Ovary (tissue), 9 donors: ENCODE data around the gene GPR25. TPM values are rescaled to one million over a fixed set of nuclear protein-coding genes. Genes with fewer than 3 reads are reported as not detected.

Experiments
- DNase-seq, 5 donors: peaks; one replicate each; pipeline ENCODE4 v3.0.0-alpha.2; 2019 to 2020
- H3K27ac ChIP-seq, 2 donors: fragments of 200-600 bp; one replicate each; pipeline versions ENCODE4 v1.5.1 to v1.8.0; 2019 to 2022
- H3K27me3 ChIP-seq: fragments of 200-600 bp; one replicate; pipeline ENCODE4 v1.8.0; 2022
- H3K36me3 ChIP-seq: fragments of 200-600 bp; sonication (generic); one replicate; pipeline ENCODE4 v1.5.1; 2019
- H3K4me1 ChIP-seq: one replicate; pipeline ENCODE4 v1.8.1; 2013; ENCODE audit warnings: mild to moderate bottlenecking, moderate library complexity; ENCODE audit not compliant: insufficient read depth
- H3K4me3 ChIP-seq: fragments of 200-600 bp; sonication (generic); one replicate; pipeline ENCODE4 v1.5.1; 2017
- H3K9me3 ChIP-seq, 2 donors: fragments of 200-600 bp in 1 of 2; sonication (generic) in 1 of 2; one replicate each; pipeline versions ENCODE4 v1.5.1 to v1.8.1; 2013 to 2019; ENCODE audit warnings: mild to moderate bottlenecking in 1 of 2, moderate library complexity in 1 of 2
- CTCF ChIP-seq, 3 donors: fragments of 450-650 bp in 2 of 3; fragments of 200-600 bp in 1 of 3; IDR thresholded peaks; one replicate each; pipeline versions ENCODE4 v1.5.1 to v1.8.0; 2016 to 2022; ENCODE audit warnings: antibody characterized with exemption in 3 of 3, mild to moderate bottlenecking in 1 of 3
- EP300 ChIP-seq: sonication (generic); formaldehyde crosslinking; IDR thresholded peaks from one replicate; pipeline ENCODE4 v1.6.1; 2017; ENCODE audit warnings: antibody characterized with exemption
- POLR2A ChIP-seq: fragments of 450-650 bp; IDR thresholded peaks from one replicate; pipeline ENCODE4 v1.6.1; 2017; ENCODE audit warnings: antibody characterized with exemption, mild to moderate bottlenecking, moderate library complexity
- WGBS, 3 donors: extraction: QIAGEN DNeasy Blood & Tissue Kit in 1 of 3; methylation state at CpG; one replicate each; pipeline versions ENCODE4 v1.1.5 to v1.1.7; 2013 to 2017; 5-methylcytosine and 5-hydroxymethylcytosine counted together
- intact Hi-C, 4 donors: fragments of 100-400 bp; cut with DNase I; formaldehyde crosslinking; loops; one replicate each; pipeline versions ENCODE4 v1.11.0 to v1.15.1; 2022 to 2023
- polyA plus RNA-seq, 2 donors: library from polyadenylated mRNA; stranded (reverse); fragments of 200-250 nt in 1 of 2; fragments of 350-450 nt in 1 of 2; fragmentation: Illumina TruSeq in 1 of 2; extraction: RNeasy Lipid Tissue Mini Kit (QIAGEN cat#74804) in 1 of 2; gene quantifications; one replicate each; pipeline ENCODE4 v1.2.3, GENCODE V29; 2013 to 2014
- total RNA-seq, 7 donors: library from RNA; depleted of rRNA in 2 of 7; stranded (reverse); fragments of >200 nt in 2 of 7; fragmentation: NEBNext Ultra II Directional in 3 of 7; extraction: Animal tissue kit (Norgen Biotek cat#: 25700) in 3 of 7; gene quantifications; one replicate each; pipeline versions ENCODE4 v1.1.0 to v1.2.4, GENCODE V29; 2016 to 2023
- donor health status: DM: no; HTN: no; CAD: no; lungs with moderate emphysema.
- donor health status: DM: no; HTN: no; CAD: no.
- donor health status: Bipolar disorder and iron deficiency.
- donor health status: DM: yes; HTN: yes; CAD: no.
- donor health status: DM: no; HTN: no; CAD: no.
- donor health status: DM: yes; HTN: yes; CAD: no.

Gene GPR25
- total and polyA plus RNA-seq, 9 donors: 0.06 TPM; not detected in 8

- no peaks in the 10 kb centered on the region for H3K9me3 ChIP-seq
- no peaks in the 10 kb centered on the region for H3K36me3 ChIP-seq
- TF ChIP-seq CTCF (IDR thresholded peaks at IDR 0.05) (no peak), EP300 (no peak), POLR2A (no peak)
- intact Hi-C loops: no loop called here
- no peak for DNase-seq
- H3K27ac ChIP-seq: no peak overlapping the region
- 77 to 80% (median 78%) methylated on average over 6 of the region's 6 CpGs for WGBS, 3 donors
- H3K4me1 ChIP-seq: peaks cover 7% of the 10 kb centered on the region
- H3K4me3 ChIP-seq: no peak overlapping the region
- H3K27me3 ChIP-seq: no peaks in the 10 kb centered on the region
Measured at GRCh38 chr1:200877839-200878551, 5.2 kb downstream of the GPR25 start.

GRCh38 chr1:200880212-200880611 lies 7.4 kb downstream of the GPR25 start:
- intact Hi-C loops: no loop called here

GRCh38 chr1:200883118-200883517 lies 10.3 kb downstream of the GPR25 start:
- no peaks in the 10 kb centered on the region for H3K4me1 ChIP-seq
- DNase-seq: no peak
- H3K9me3 ChIP-seq: no peaks in the 10 kb centered on the region
- H3K36me3 ChIP-seq: no peaks in the 10 kb centered on the region
- WGBS, 3 donors: 69 to 81% (median 71%) methylated on average over 3 of the region's 3 CpGs
- no peak overlapping the region for H3K27ac ChIP-seq
- no peak for TF ChIP-seq CTCF (IDR thresholded peaks at IDR 0.05)
- TF ChIP-seq EP300: no peak
- TF ChIP-seq POLR2A: no peak
- no peak overlapping the region for H3K4me3 ChIP-seq
- intact Hi-C loops: no loop called here
- no peaks in the 10 kb centered on the region for H3K27me3 ChIP-seq

More at GRCh38 chr1:200880212-200880611, 7.4 kb downstream of the GPR25 start:
- no peaks in the 10 kb centered on the region for H3K9me3 ChIP-seq
- H3K4me1 ChIP-seq: no peaks in the 10 kb centered on the region
- 64 to 79% (median 77%) methylated on average over 3 of the region's 3 CpGs for WGBS, 3 donors
- no peak for TF ChIP-seq EP300
- TF ChIP-seq CTCF (IDR thresholded peaks at IDR 0.05): no peak
- no peak for TF ChIP-seq POLR2A
- H3K36me3 ChIP-seq: no peaks in the 10 kb centered on the region
- H3K4me3 ChIP-seq: no peak overlapping the region
- no peaks in the 10 kb centered on the region for H3K27me3 ChIP-seq
- no peak for DNase-seq
- no peak overlapping the region for H3K27ac ChIP-seq

GRCh38 chr1:200885623-200886402 lies 13.0 kb downstream of the GPR25 start:
- Histone ChIP-seq H3K4me3 (no peak overlapping the region), H3K4me1 (no peaks in the 10 kb centered on the region), H3K9me3 (no peaks in the 10 kb centered on the region), H3K27me3 (no peaks in the 10 kb centered on the region), H3K36me3 (no peaks in the 10 kb centered on the region), H3K27ac (no peak overlapping the region)
- no peak for TF ChIP-seq POLR2A
- TF ChIP-seq CTCF (IDR thresholded peaks at IDR 0.05): no peak
- no peak for TF ChIP-seq EP300
- intact Hi-C loops: no loop called here
- 87 to 90% (median 88%) methylated on average over 6 of the region's 6 CpGs for WGBS, 3 donors
- no peak for DNase-seq
